K562 (cell line): ENCODE data around the gene LSM4. TPM values are rescaled to one million over a fixed set of nuclear protein-coding genes. Genes with fewer than 3 reads are reported as not detected.

Source experiments
- CC2D1A ChIP-seq: fragments of 450-650 bp; IDR thresholded peaks from 2 replicates; pipeline ENCODE4 v1.6.1; 2017; ENCODE audit warnings: mild to moderate bottlenecking
- GATAD2A ChIP-seq: fragments of 450-650 bp; IDR thresholded peaks from 2 replicates; pipeline ENCODE4 v1.6.1; 2017
- KDM4B ChIP-seq, 2 experiments: fragments of 450-650 bp in 1 of 2; sonication (generic) in 1 of 2; IDR thresholded peaks; 2 replicates each; pipeline ENCODE4 v1.6.1; 2016 to 2017; ENCODE audit warnings: borderline replicate concordance in 2 of 2, antibody characterized with exemption in 1 of 2, low read depth in 1 of 2, mild to moderate bottlenecking in 1 of 2
- NFE2 ChIP-seq: IDR thresholded peaks from 2 replicates; pipeline ENCODE4 v1.6.1; 2014; ENCODE audit warnings: antibody characterized with exemption, low read depth
- PHF21A ChIP-seq: fragments of 450-650 bp; IDR thresholded peaks from 2 replicates; pipeline ENCODE4 v1.6.1; 2017; ENCODE audit warnings: low read depth, borderline replicate concordance
- TARDBP ChIP-seq: fragments of 450-650 bp; IDR thresholded peaks from 2 replicates; pipeline ENCODE4 v1.6.1; 2016
- TEAD4 ChIP-seq, 2 experiments: sonication (generic) in 1 of 2; formaldehyde crosslinking in 1 of 2; IDR thresholded peaks; 2 replicates each; pipeline versions ENCODE4 v1.6.1 to v1.8.0; 2012 to 2022; ENCODE audit warnings: borderline replicate concordance in 1 of 2, inconsistent platforms in 1 of 2, low read length in 1 of 2, mild to moderate bottlenecking in 1 of 2, missing genetic modification reagents in 1 of 2
- ZFP1 ChIP-seq: fragments of 450-650 bp; formaldehyde crosslinking; IDR thresholded peaks from 2 replicates; pipeline ENCODE4 v1.4.0; 2020; ENCODE audit warnings: mild to moderate bottlenecking, mixed read lengths
- ZNF274 ChIP-seq: IDR thresholded peaks from 2 replicates; pipeline ENCODE4 v1.6.1; 2011; ENCODE audit warnings: low read depth, mild to moderate bottlenecking, low read length, moderate library complexity, borderline replicate concordance
- ZNF311 ChIP-seq: fragments of 250-450 bp; sonication (Bioruptor Pico); IDR thresholded peaks from 2 replicates; pipeline ENCODE4 v1.4.0; 2020; ENCODE audit warnings: mild to moderate bottlenecking, moderate library complexity
- polyA plus RNA-seq, 8 experiments: library from polyadenylated mRNA; depleted of rRNA in 4 of 8; stranded (reverse) in 5 of 8; unstranded in 3 of 8; fragments of >200 nt; fragmentation: Nextera tagmentation in 2 of 8; fragmentation: Illumina TruSeq in 1 of 8; extraction: Ambion mirVana in 2 of 8; extraction: Trizol in 1 of 8; gene quantifications; 2 replicates each; pipeline versions ENCODE4 v1.2.1 to v1.2.3, GENCODE V29; 2011 to 2014; ENCODE audit warnings: inconsistent platforms in 1 of 8, missing spikeins in 1 of 8
- total RNA-seq, 7 experiments: library from RNA; depleted of rRNA in 6 of 7; stranded (reverse); fragments of >200 nt in 6 of 7; fragmentation: Illumina TruSeq in 2 of 7; extraction: Trizol in 2 of 7; gene quantifications; 2 replicates each; pipeline versions ENCODE4 v1.2.1 to v1.2.3, GENCODE V29; 2011 to 2021; ENCODE audit warnings: low replicate concordance in 1 of 7
- TF ChIP-seq, protein P1 (sequence below): fragments of 450-650 bp; IDR thresholded peaks from 2 replicates; pipeline ENCODE4 v1.6.1; 2016; ENCODE audit warnings: missing biosample characterization, missing genetic modification characterization
- TF ChIP-seq, protein P2 (sequence below): sonication (generic); formaldehyde crosslinking; IDR thresholded peaks from 2 replicates; pipeline ENCODE4 v1.8.0; 2022; ENCODE audit warnings: missing genetic modification reagents, mild to moderate bottlenecking, borderline replicate concordance
- TF ChIP-seq, protein P3 (sequence below): fragments of 450-650 bp; IDR thresholded peaks from 2 replicates; pipeline ENCODE4 v1.6.1; 2017; ENCODE audit warnings: antibody characterized with exemption
- TF ChIP-seq, protein P4 (sequence below): sonication (generic); formaldehyde crosslinking; IDR thresholded peaks from 2 replicates; pipeline ENCODE4 v1.8.0; 2022; ENCODE audit warnings: mild to moderate bottlenecking, low read depth, missing genetic modification reagents
- TF ChIP-seq, protein P5 (sequence below): IDR thresholded peaks from 2 replicates; pipeline ENCODE4 v1.6.1; 2016; ENCODE audit warnings: missing genetic modification characterization, missing compliant biosample characterization
- TF ChIP-seq, protein P6 (sequence below): sonication (generic); IDR thresholded peaks from 2 replicates; pipeline ENCODE4 v1.6.1; 2016

Gene LSM4
- total and polyA plus RNA-seq, 9 of the 15 experiments (the other 6 are each of a cell fraction or from before 2014, with no cell fraction given): 11.9 to 763 (median 202) TPM

DNA sequence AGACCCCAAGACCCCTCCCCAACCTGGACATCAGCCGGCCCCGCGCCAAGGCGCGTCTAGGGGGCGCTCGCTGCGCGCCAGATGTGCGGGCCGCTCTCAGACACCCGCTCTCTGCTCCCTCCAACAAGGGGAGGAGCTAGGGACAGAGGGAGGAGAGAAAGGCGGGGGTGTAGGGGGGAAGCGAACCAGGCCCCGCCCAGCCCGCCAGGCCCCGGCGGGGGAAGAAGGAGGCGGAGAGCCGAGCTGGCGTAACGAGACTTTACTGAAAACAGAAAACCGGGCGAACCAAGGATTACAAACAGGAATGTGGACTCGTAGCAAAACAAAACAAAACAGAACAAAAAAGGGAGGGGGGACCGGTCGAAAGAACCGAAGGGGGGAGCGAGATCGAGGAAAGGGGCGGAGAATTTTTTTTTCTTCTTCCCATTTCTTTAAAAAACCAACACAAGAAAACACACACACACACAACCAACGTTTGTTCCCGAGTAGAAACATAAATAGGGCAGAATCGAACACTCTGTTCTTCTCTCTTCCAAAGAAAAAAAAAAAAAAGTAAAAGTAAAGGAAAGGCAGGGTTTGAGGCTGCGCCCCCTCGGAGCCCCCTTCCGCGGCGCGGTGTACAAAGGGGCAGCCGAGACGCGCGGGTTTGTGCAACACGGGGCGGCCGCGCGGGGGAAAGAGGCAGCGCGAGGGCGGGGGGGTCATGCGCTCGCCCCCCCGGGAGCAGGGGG lies 43.2 kb downstream of the LSM4 start (continued):
- TF ChIP-seq, protein P1, sequence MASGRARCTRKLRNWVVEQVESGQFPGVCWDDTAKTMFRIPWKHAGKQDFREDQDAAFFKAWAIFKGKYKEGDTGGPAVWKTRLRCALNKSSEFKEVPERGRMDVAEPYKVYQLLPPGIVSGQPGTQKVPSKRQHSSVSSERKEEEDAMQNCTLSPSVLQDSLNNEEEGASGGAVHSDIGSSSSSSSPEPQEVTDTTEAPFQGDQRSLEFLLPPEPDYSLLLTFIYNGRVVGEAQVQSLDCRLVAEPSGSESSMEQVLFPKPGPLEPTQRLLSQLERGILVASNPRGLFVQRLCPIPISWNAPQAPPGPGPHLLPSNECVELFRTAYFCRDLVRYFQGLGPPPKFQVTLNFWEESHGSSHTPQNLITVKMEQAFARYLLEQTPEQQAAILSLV (tag): no peak
- TF ChIP-seq NFE2 (no peak), ZNF274 (no peak), PHF21A (no peak), TARDBP (no peak), ZNF311 (CRISPR knock-in tag) (no peak), ZFP1 (CRISPR knock-in tag) (no peak), GATAD2A (peak; percentile 71; the same call in 1 of the 2 replicates), CC2D1A (no peak), TEAD4 (IDR thresholded peaks at IDR 0.05; ENCODE audit: low read length) (no peak), TEAD4 (CRISPR knock-in tag; IDR thresholded peaks at IDR 0.05; ENCODE audit: borderline replicate concordance) (no peak), KDM4B (IDR thresholded peaks at IDR 0.05; ENCODE audit: borderline replicate concordance in 2 of 2, low read depth in 1 of 2) (no peak)
- TF ChIP-seq, protein P2, sequence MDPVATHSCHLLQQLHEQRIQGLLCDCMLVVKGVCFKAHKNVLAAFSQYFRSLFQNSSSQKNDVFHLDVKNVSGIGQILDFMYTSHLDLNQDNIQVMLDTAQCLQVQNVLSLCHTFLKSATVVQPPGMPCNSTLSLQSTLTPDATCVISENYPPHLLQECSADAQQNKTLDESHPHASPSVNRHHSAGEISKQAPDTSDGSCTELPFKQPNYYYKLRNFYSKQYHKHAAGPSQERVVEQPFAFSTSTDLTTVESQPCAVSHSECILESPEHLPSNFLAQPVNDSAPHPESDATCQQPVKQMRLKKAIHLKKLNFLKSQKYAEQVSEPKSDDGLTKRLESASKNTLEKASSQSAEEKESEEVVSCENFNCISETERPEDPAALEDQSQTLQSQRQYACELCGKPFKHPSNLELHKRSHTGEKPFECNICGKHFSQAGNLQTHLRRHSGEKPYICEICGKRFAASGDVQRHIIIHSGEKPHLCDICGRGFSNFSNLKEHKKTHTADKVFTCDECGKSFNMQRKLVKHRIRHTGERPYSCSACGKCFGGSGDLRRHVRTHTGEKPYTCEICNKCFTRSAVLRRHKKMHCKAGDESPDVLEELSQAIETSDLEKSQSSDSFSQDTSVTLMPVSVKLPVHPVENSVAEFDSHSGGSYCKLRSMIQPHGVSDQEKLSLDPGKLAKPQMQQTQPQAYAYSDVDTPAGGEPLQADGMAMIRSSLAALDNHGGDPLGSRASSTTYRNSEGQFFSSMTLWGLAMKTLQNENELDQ: 0 out of 2 replicates have a peak, but pooled peaks have one; percentile 87
- TF ChIP-seq, protein P3, sequence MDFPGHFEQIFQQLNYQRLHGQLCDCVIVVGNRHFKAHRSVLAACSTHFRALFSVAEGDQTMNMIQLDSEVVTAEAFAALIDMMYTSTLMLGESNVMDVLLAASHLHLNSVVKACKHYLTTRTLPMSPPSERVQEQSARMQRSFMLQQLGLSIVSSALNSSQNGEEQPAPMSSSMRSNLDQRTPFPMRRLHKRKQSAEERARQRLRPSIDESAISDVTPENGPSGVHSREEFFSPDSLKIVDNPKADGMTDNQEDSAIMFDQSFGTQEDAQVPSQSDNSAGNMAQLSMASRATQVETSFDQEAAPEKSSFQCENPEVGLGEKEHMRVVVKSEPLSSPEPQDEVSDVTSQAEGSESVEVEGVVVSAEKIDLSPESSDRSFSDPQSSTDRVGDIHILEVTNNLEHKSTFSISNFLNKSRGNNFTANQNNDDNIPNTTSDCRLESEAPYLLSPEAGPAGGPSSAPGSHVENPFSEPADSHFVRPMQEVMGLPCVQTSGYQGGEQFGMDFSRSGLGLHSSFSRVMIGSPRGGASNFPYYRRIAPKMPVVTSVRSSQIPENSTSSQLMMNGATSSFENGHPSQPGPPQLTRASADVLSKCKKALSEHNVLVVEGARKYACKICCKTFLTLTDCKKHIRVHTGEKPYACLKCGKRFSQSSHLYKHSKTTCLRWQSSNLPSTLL: peak; percentile 54; the same call in 1 of the 2 replicates
- TF ChIP-seq, protein P4, sequence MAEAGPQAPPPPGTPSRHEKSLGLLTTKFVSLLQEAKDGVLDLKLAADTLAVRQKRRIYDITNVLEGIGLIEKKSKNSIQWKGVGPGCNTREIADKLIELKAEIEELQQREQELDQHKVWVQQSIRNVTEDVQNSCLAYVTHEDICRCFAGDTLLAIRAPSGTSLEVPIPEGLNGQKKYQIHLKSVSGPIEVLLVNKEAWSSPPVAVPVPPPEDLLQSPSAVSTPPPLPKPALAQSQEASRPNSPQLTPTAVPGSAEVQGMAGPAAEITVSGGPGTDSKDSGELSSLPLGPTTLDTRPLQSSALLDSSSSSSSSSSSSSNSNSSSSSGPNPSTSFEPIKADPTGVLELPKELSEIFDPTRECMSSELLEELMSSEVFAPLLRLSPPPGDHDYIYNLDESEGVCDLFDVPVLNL: no peak
- TF ChIP-seq, protein P5, sequence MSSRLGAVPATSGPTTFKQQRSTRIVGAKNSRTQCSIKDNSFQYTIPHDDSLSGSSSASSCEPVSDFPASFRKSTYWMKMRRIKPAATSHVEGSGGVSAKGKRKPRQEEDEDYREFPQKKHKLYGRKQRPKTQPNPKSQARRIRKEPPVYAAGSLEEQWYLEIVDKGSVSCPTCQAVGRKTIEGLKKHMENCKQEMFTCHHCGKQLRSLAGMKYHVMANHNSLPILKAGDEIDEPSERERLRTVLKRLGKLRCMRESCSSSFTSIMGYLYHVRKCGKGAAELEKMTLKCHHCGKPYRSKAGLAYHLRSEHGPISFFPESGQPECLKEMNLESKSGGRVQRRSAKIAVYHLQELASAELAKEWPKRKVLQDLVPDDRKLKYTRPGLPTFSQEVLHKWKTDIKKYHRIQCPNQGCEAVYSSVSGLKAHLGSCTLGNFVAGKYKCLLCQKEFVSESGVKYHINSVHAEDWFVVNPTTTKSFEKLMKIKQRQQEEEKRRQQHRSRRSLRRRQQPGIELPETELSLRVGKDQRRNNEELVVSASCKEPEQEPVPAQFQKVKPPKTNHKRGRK (tag): peak; percentile 56
- TF ChIP-seq, protein P6, sequence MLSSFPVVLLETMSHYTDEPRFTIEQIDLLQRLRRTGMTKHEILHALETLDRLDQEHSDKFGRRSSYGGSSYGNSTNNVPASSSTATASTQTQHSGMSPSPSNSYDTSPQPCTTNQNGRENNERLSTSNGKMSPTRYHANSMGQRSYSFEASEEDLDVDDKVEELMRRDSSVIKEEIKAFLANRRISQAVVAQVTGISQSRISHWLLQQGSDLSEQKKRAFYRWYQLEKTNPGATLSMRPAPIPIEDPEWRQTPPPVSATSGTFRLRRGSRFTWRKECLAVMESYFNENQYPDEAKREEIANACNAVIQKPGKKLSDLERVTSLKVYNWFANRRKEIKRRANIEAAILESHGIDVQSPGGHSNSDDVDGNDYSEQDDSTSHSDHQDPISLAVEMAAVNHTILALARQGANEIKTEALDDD: no peak
